ENCODE data around the gene KCNQ5. TPM values are rescaled to one million over a fixed set of nuclear protein-coding genes. Genes with fewer than 3 reads are reported as not detected.

Gene KCNQ5
- total and polyA plus RNA-seq, 10 of the 15 experiments (the other 5 are each of a cell fraction or from before 2014, with no cell fraction given): 0.60 to 16.2 (median 3.2) TPM

DNA sequence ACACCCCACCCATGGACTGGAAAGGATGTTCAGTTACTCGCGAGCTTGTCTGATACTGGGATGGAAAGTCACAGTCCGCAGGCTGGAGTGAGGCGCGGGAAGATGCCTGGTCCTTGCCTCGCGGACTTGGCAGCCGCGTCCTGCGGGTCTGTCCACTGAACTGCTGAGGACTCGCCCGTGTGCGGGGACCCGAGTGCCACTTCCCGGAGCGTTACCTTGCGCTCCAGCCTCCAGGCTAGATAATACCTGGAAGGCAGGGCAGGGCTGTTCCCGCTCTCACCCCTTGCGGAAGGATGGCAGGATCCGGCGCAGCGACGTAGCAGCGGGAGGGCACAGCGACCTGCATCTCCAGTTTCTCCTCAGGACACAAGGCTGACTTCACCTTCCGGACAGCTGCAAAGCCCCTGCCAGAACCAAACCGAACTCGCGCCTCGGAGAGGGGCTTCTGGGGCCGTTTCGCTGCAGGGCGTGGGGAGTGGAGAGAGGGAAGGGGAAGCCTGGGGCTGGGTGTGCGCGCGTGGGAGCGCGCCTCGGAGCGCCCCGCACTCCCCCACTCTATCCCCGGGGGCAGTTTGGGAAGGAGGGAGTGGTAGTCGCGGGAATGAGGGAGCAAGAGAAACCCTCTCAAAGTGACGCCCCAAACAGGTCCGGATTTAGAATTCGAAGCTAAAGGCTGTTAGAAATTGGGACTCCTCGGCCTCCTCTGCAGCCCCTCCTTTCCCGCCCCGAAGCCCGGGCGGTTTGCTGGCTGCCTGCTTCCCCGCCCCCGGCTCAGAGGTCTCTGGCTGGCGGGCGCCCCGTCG, at the start of gene KCNQ5 (continued):
- TF ChIP-seq, protein P1, sequence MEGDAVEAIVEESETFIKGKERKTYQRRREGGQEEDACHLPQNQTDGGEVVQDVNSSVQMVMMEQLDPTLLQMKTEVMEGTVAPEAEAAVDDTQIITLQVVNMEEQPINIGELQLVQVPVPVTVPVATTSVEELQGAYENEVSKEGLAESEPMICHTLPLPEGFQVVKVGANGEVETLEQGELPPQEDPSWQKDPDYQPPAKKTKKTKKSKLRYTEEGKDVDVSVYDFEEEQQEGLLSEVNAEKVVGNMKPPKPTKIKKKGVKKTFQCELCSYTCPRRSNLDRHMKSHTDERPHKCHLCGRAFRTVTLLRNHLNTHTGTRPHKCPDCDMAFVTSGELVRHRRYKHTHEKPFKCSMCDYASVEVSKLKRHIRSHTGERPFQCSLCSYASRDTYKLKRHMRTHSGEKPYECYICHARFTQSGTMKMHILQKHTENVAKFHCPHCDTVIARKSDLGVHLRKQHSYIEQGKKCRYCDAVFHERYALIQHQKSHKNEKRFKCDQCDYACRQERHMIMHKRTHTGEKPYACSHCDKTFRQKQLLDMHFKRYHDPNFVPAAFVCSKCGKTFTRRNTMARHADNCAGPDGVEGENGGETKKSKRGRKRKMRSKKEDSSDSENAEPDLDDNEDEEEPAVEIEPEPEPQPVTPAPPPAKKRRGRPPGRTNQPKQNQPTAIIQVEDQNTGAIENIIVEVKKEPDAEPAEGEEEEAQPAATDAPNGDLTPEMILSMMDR (IDR thresholded peaks at IDR 0.05 in 2 of 3, conservative IDR thresholded peaks at IDR 0.05 in 1 of 3; ENCODE audit: control insufficient read depth in 2 of 3, extremely low read depth in 1 of 3, insufficient read depth in 1 of 3, low read depth in 3 of 3, low read length in 3 of 3): no peak
- TF ChIP-seq, protein P2, sequence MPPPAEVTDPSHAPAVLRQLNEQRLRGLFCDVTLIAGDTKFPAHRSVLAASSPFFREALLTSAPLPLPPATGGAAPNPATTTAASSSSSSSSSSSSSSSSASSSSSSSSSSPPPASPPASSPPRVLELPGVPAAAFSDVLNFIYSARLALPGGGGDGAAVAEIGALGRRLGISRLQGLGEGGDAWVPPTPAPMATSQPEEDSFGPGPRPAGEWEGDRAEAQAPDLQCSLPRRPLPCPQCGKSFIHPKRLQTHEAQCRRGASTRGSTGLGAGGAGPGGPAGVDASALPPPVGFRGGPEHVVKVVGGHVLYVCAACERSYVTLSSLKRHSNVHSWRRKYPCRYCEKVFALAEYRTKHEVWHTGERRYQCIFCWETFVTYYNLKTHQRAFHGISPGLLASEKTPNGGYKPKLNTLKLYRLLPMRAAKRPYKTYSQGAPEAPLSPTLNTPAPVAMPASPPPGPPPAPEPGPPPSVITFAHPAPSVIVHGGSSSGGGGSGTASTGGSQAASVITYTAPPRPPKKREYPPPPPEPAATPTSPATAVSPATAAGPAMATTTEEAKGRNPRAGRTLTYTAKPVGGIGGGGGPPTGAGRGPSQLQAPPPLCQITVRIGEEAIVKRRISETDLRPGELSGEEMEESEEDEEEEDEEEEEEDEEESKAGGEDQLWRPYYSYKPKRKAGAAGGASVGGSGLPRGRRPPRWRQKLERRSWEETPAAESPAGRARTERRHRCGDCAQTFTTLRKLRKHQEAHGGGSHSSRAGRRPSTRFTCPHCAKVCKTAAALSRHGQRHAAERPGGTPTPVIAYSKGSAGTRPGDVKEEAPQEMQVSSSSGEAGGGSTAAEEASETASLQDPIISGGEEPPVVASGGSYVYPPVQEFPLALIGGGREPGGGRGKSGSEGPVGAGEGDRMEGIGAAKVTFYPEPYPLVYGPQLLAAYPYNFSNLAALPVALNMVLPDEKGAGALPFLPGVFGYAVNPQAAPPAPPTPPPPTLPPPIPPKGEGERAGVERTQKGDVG (CRISPR knock-in tag; IDR thresholded peaks at IDR 0.05): no peak
- no peak for TF ChIP-seq SP1 (IDR thresholded peaks at IDR 0.05; ENCODE audit: low read depth, low read length)
- no peak for TF ChIP-seq NR2C2 (IDR thresholded peaks at IDR 0.05; ENCODE audit: borderline replicate concordance, control insufficient read depth, insufficient read length, low read depth)
- TF ChIP-seq, protein P3, sequence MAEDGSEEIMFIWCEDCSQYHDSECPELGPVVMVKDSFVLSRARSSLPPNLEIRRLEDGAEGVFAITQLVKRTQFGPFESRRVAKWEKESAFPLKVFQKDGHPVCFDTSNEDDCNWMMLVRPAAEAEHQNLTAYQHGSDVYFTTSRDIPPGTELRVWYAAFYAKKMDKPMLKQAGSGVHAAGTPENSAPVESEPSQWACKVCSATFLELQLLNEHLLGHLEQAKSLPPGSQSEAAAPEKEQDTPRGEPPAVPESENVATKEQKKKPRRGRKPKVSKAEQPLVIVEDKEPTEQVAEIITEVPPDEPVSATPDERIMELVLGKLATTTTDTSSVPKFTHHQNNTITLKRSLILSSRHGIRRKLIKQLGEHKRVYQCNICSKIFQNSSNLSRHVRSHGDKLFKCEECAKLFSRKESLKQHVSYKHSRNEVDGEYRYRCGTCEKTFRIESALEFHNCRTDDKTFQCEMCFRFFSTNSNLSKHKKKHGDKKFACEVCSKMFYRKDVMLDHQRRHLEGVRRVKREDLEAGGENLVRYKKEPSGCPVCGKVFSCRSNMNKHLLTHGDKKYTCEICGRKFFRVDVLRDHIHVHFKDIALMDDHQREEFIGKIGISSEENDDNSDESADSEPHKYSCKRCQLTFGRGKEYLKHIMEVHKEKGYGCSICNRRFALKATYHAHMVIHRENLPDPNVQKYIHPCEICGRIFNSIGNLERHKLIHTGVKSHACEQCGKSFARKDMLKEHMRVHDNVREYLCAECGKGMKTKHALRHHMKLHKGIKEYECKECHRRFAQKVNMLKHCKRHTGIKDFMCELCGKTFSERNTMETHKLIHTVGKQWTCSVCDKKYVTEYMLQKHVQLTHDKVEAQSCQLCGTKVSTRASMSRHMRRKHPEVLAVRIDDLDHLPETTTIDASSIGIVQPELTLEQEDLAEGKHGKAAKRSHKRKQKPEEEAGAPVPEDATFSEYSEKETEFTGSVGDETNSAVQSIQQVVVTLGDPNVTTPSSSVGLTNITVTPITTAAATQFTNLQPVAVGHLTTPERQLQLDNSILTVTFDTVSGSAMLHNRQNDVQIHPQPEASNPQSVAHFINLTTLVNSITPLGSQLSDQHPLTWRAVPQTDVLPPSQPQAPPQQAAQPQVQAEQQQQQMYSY (CRISPR knock-in tag; IDR thresholded peaks at IDR 0.05): no peak
- TF ChIP-seq, protein P4, sequence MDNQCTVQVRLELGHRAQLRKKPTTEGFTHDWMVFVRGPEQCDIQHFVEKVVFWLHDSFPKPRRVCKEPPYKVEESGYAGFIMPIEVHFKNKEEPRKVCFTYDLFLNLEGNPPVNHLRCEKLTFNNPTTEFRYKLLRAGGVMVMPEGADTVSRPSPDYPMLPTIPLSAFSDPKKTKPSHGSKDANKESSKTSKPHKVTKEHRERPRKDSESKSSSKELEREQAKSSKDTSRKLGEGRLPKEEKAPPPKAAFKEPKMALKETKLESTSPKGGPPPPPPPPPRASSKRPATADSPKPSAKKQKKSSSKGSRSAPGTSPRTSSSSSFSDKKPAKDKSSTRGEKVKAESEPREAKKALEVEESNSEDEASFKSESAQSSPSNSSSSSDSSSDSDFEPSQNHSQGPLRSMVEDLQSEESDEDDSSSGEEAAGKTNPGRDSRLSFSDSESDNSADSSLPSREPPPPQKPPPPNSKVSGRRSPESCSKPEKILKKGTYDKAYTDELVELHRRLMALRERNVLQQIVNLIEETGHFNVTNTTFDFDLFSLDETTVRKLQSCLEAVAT (IDR thresholded peaks at IDR 0.05): 0 out of 2 replicates have a peak, but pooled peaks have one; percentile 27
- TF ChIP-seq TCF7 (IDR thresholded peaks at IDR 0.05; ENCODE audit: borderline replicate concordance): no peak
- TF ChIP-seq BRCA1 (IDR thresholded peaks at IDR 0.05; ENCODE audit: low read depth, low read length): no peak
- TF ChIP-seq, protein P5, sequence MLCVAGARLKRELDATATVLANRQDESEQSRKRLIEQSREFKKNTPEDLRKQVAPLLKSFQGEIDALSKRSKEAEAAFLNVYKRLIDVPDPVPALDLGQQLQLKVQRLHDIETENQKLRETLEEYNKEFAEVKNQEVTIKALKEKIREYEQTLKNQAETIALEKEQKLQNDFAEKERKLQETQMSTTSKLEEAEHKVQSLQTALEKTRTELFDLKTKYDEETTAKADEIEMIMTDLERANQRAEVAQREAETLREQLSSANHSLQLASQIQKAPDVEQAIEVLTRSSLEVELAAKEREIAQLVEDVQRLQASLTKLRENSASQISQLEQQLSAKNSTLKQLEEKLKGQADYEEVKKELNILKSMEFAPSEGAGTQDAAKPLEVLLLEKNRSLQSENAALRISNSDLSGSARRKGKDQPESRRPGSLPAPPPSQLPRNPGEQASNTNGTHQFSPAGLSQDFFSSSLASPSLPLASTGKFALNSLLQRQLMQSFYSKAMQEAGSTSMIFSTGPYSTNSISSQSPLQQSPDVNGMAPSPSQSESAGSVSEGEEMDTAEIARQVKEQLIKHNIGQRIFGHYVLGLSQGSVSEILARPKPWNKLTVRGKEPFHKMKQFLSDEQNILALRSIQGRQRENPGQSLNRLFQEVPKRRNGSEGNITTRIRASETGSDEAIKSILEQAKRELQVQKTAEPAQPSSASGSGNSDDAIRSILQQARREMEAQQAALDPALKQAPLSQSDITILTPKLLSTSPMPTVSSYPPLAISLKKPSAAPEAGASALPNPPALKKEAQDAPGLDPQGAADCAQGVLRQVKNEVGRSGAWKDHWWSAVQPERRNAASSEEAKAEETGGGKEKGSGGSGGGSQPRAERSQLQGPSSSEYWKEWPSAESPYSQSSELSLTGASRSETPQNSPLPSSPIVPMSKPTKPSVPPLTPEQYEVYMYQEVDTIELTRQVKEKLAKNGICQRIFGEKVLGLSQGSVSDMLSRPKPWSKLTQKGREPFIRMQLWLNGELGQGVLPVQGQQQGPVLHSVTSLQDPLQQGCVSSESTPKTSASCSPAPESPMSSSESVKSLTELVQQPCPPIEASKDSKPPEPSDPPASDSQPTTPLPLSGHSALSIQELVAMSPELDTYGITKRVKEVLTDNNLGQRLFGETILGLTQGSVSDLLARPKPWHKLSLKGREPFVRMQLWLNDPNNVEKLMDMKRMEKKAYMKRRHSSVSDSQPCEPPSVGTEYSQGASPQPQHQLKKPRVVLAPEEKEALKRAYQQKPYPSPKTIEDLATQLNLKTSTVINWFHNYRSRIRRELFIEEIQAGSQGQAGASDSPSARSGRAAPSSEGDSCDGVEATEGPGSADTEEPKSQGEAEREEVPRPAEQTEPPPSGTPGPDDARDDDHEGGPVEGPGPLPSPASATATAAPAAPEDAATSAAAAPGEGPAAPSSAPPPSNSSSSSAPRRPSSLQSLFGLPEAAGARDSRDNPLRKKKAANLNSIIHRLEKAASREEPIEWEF (IDR thresholded peaks at IDR 0.05; ENCODE audit: insufficient replicate concordance, low read depth, low read length): no peak
- TF ChIP-seq, protein P6, sequence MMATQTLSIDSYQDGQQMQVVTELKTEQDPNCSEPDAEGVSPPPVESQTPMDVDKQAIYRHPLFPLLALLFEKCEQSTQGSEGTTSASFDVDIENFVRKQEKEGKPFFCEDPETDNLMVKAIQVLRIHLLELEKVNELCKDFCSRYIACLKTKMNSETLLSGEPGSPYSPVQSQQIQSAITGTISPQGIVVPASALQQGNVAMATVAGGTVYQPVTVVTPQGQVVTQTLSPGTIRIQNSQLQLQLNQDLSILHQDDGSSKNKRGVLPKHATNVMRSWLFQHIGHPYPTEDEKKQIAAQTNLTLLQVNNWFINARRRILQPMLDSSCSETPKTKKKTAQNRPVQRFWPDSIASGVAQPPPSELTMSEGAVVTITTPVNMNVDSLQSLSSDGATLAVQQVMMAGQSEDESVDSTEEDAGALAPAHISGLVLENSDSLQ (IDR thresholded peaks at IDR 0.05): no peak

Measured in GM12878 (cell line).